ENCODE data around the gene PRKAA2.

PRKAA2 gene

GRCh38 chr1:56627636-56628039 lies 17.5 kb upstream of the PRKAA2 start:
- TF ChIP-seq CTCF (IDR thresholded peaks at IDR 0.05; ENCODE audit: insufficient read depth, missing control alignments) = no peak
- DNase-seq (ENCODE audit: insufficient read length, low spot score) = no peak
- no peak for FAIRE-seq

- FAIRE-seq (no peak), DNase-seq (ENCODE audit: insufficient read length, low spot score) (no peak)
- TF ChIP-seq CTCF (IDR thresholded peaks at IDR 0.05; ENCODE audit: insufficient read depth, missing control alignments) = no peak
These were observed 14.3 kb upstream of the PRKAA2 start for GRCh38 chr1:56630786-56631185.

- DNase-seq (ENCODE audit: insufficient read length, low spot score) (no peak), FAIRE-seq (no peak)
- no peak for TF ChIP-seq CTCF (IDR thresholded peaks at IDR 0.05; ENCODE audit: insufficient read depth, missing control alignments)
These were observed 13.2 kb upstream of the PRKAA2 start for GRCh38 chr1:56631901-56632300.

GRCh38 chr1:56634981-56635380 lies 10.1 kb upstream of the PRKAA2 start:
- TF ChIP-seq CTCF (IDR thresholded peaks at IDR 0.05; ENCODE audit: insufficient read depth, missing control alignments) = no peak
- DNase-seq (ENCODE audit: insufficient read length, low spot score) (no peak), FAIRE-seq (no peak)

- DNase-seq (ENCODE audit: insufficient read length, low spot score) = no peak
- no peak for FAIRE-seq
- no peak for TF ChIP-seq CTCF (IDR thresholded peaks at IDR 0.05; ENCODE audit: insufficient read depth, missing control alignments)
These were observed 6.9 kb upstream of the PRKAA2 start for GRCh38 chr1:56638248-56638647.

- no peak for TF ChIP-seq CTCF (IDR thresholded peaks at IDR 0.05; ENCODE audit: insufficient read depth, missing control alignments)
- DNase-seq (ENCODE audit: insufficient read length, low spot score) (no peak), FAIRE-seq (no peak)
These were observed 5.9 kb upstream of the PRKAA2 start for GRCh38 chr1:56639211-56639610.

- no peak for TF ChIP-seq CTCF (IDR thresholded peaks at IDR 0.05; ENCODE audit: insufficient read depth, missing control alignments)
- FAIRE-seq (no peak), DNase-seq (ENCODE audit: insufficient read length, low spot score) (no peak)
These were observed 1.5 kb upstream of the PRKAA2 start for GRCh38 chr1:56643661-56644060.
